MM.1S (cell line): ENCODE measurements around the gene HSD17B8.

ENCODE experiments used
- DNase-seq: peaks from one replicate; pipeline ENCODE4 v3.0.0-alpha.2; 2015
- H2AFZ ChIP-seq: fragments of 300-600 bp; sonication (generic); 2 replicates; pipeline ENCODE4 v1.6.0; 2016; ENCODE audit warnings: antibody characterized with exemption, low read length
- H3F3A ChIP-seq: fragments of 300-600 bp; sonication (generic); 2 replicates; pipeline ENCODE4 v1.6.1; 2016; ENCODE audit warnings: mild to moderate bottlenecking, antibody characterized with exemption, low read length, moderate library complexity, mixed read lengths; ENCODE audit not compliant: insufficient read depth
- H3K27ac ChIP-seq: fragments of 300-600 bp; sonication (generic); 2 replicates; pipeline ENCODE4 v1.5.1; 2016; ENCODE audit warnings: mild to moderate bottlenecking, low read length
- H3K27me3 ChIP-seq: fragments of 300-600 bp; sonication (generic); replicated peaks from 2 replicates; pipeline ENCODE4 v1.6.0; 2016; ENCODE audit warnings: low read length; ENCODE audit not compliant: insufficient read depth
- H3K36me3 ChIP-seq: fragments of 300-600 bp; sonication (generic); replicated peaks from 2 replicates; pipeline ENCODE4 v1.6.1; 2016; ENCODE audit warnings: mild to moderate bottlenecking, low read length, mixed read lengths; ENCODE audit not compliant: insufficient read depth
- H3K4me1 ChIP-seq: fragments of 300-600 bp; sonication (generic); 2 replicates; pipeline ENCODE4 v1.6.1; 2016; ENCODE audit warnings: low read length, mixed read lengths
- H3K4me2 ChIP-seq: fragments of 300-600 bp; sonication (generic); 2 replicates; pipeline ENCODE4 v1.6.0; 2016; ENCODE audit warnings: low read depth, low read length
- H3K4me3 ChIP-seq: fragments of 300-600 bp; sonication (generic); 2 replicates; pipeline ENCODE4 v1.5.1; 2016; ENCODE audit warnings: low read length, mixed read lengths
- H3K79me2 ChIP-seq: fragments of 300-600 bp; sonication (generic); 2 replicates; pipeline ENCODE4 v1.6.1; 2016; ENCODE audit warnings: mixed run types, low read length, mixed read lengths
- H3K9ac ChIP-seq: fragments of 300-600 bp; sonication (generic); 2 replicates; pipeline ENCODE4 v1.6.1; 2016; ENCODE audit warnings: low read length, mixed read lengths
- H3K9me2 ChIP-seq: fragments of 300-600 bp; sonication (generic); replicated peaks from 2 replicates; pipeline ENCODE4 v1.6.1; 2016; ENCODE audit warnings: mild to moderate bottlenecking, low read length, mixed read lengths; ENCODE audit not compliant: insufficient read depth
- H3K9me3 ChIP-seq: fragments of 300-600 bp; sonication (generic); replicated peaks from 2 replicates; pipeline ENCODE4 v1.6.1; 2016; ENCODE audit warnings: mild to moderate bottlenecking, low read length, mixed read lengths; ENCODE audit not compliant: insufficient read depth
- H4K20me1 ChIP-seq: fragments of 300-600 bp; sonication (generic); 2 replicates; pipeline ENCODE4 v1.6.1; 2016; ENCODE audit warnings: mild to moderate bottlenecking, low read length, moderate library complexity, mixed read lengths; ENCODE audit not compliant: insufficient read depth
- CTCF ChIP-seq: fragments of 300-600 bp; sonication (generic); IDR thresholded peaks from 2 replicates; pipeline ENCODE4 v1.5.1; 2016; ENCODE audit warnings: antibody characterized with exemption, low read length, mixed read lengths
- EZH2 ChIP-seq: fragments of 300-600 bp; sonication (generic); optimal IDR thresholded peaks from 2 replicates; pipeline ENCODE3; 2017; ENCODE audit warnings: low read depth, mild to moderate bottlenecking, antibody characterized with exemption, low read length, mixed read lengths
- EZH2phosphoT487 ChIP-seq: fragments of 300-600 bp; sonication (generic); IDR thresholded peaks from 2 replicates; pipeline ENCODE4 v1.6.1; 2018; ENCODE audit warnings: antibody characterized with exemption, low read length

Gene HSD17B8

GRCh38 chr6:33165581-33166258 lies 38.7 kb upstream of the HSD17B8 start:
- Histone ChIP-seq H3K4me1 (peaks cover 6% of the 10 kb centered on the region; the same call in 1 of the 2 replicates), H3K79me2 (no peaks in the 10 kb centered on the region)

GRCh38 chr6:33166363-33166762 lies 38.1 kb upstream of the HSD17B8 start:
- H3K27ac ChIP-seq = no peak overlapping the region
- H3K36me3 ChIP-seq = no peaks in the 10 kb centered on the region
- no peaks in the 10 kb centered on the region for H4K20me1 ChIP-seq
- no peaks in the 10 kb centered on the region for H3F3A ChIP-seq
- H3K4me3 ChIP-seq = no peak overlapping the region
- H3K4me2 ChIP-seq = no peak overlapping the region
- no peak for DNase-seq
- TF ChIP-seq CTCF (no peak), EZH2 (no peak)
- no peaks in the 10 kb centered on the region for H3K4me1 ChIP-seq
- H3K9me3 ChIP-seq = no peaks in the 10 kb centered on the region
- no peak overlapping the region for H2AFZ ChIP-seq
- H3K27me3 ChIP-seq = peaks cover 24% of the 10 kb centered on the region
- no peak overlapping the region for H3K9ac ChIP-seq
- H3K79me2 ChIP-seq = no peaks in the 10 kb centered on the region
- no peaks in the 10 kb centered on the region for H3K9me2 ChIP-seq

More at GRCh38 chr6:33165581-33166258, 38.7 kb upstream of the HSD17B8 start:
- Histone ChIP-seq H3K9me3 (no peaks in the 10 kb centered on the region), H4K20me1 (no peaks in the 10 kb centered on the region), H3K4me2 (no peak overlapping the region), H3K9ac (no peak overlapping the region), H3K4me3 (no peak overlapping the region), H3K27ac (no peak overlapping the region), H3K9me2 (no peaks in the 10 kb centered on the region), H3F3A (no peaks in the 10 kb centered on the region), H3K27me3 (peaks cover 24% of the 10 kb centered on the region), H3K36me3 (no peaks in the 10 kb centered on the region), H2AFZ (no peak overlapping the region)
- TF ChIP-seq CTCF (no peak), EZH2phosphoT487 (no peak), EZH2 (no peak)
- no peak for DNase-seq

- Histone ChIP-seq H3K27me3 (peaks cover 24% of the 10 kb centered on the region), H3K4me3 (no peak overlapping the region), H3K9ac (no peak overlapping the region), H3F3A (no peaks in the 10 kb centered on the region), H3K4me2 (no peak overlapping the region), H3K27ac (no peak overlapping the region), H3K36me3 (no peaks in the 10 kb centered on the region), H4K20me1 (no peaks in the 10 kb centered on the region), H3K9me2 (no peaks in the 10 kb centered on the region), H3K9me3 (no peaks in the 10 kb centered on the region), H2AFZ (no peak overlapping the region), H3K4me1 (no peaks in the 10 kb centered on the region), H3K79me2 (no peaks in the 10 kb centered on the region)
- no peak for DNase-seq
- TF ChIP-seq EZH2 (no peak), EZH2phosphoT487 (no peak), CTCF (no peak)
These were observed 37.6 kb upstream of the HSD17B8 start for GRCh38 chr6:33166811-33167210.
